NOMO-1 treated with DMSO at 0.1 percent for 48 hours (cell line): ENCODE data around the gene B4GALNT3.
"Not testable (repeated sequence)": the region's sequence is repeated elsewhere in the genome, so short reads cannot be mapped to it uniquely, and the experiment has no call there.

Source experiments
- DNase-seq: peaks from one replicate; lab custom pipeline; 2025; ENCODE audit not compliant: unreplicated experiment; lab: John Stamatoyannopoulos, UW

Gene B4GALNT3

GRCh38 chr12:573232-573631 lies 113.5 kb downstream of the B4GALNT3 start:
- no peak for DNase-seq

- DNase-seq = no peak
Observed at GRCh38 chr12:574475-575128, 114.9 kb downstream of the B4GALNT3 start.

GRCh38 chr12:575129-575502 lies 115.4 kb downstream of the B4GALNT3 start:
- no peak for DNase-seq

GRCh38 chr12:575948-576614 lies 116.3 kb downstream of the B4GALNT3 start:
- DNase-seq = peak; percentile 89

- DNase-seq = no peak
Observed at GRCh38 chr12:576615-577110, 116.9 kb downstream of the B4GALNT3 start.

- not testable (repeated sequence) for DNase-seq
Observed at GRCh38 chr12:577994-578747, 118.4 kb downstream of the B4GALNT3 start.

- no peak for DNase-seq
Observed at GRCh38 chr12:578748-579419, 119.1 kb downstream of the B4GALNT3 start.

- DNase-seq = no peak
Observed at GRCh38 chr12:579420-580110, 119.8 kb downstream of the B4GALNT3 start.

- no peak for DNase-seq
Observed at GRCh38 chr12:580813-581212, 121.1 kb downstream of the B4GALNT3 start.

GRCh38 chr12:581321-581720 lies 121.6 kb downstream of the B4GALNT3 start:
- DNase-seq = no peak

GRCh38 chr12:581746-582145 lies 122.0 kb downstream of the B4GALNT3 start:
- DNase-seq = no peak

GRCh38 chr12:583251-583869 lies 123.6 kb downstream of the B4GALNT3 start:
- DNase-seq = no peak

- no peak for DNase-seq
Observed at GRCh38 chr12:585062-586061, 125.6 kb downstream of the B4GALNT3 start.

- no peak for DNase-seq
Observed at GRCh38 chr12:586318-587071, 126.8 kb downstream of the B4GALNT3 start.

- no peak for DNase-seq
Observed at GRCh38 chr12:587132-588023, 127.6 kb downstream of the B4GALNT3 start.

GRCh38 chr12:588024-588322 lies 128.2 kb downstream of the B4GALNT3 start:
- DNase-seq = no peak

GRCh38 chr12:588646-589045 lies 128.9 kb downstream of the B4GALNT3 start:
- no peak for DNase-seq
